ENCODE data around the gene SMIM29. TPM values are rescaled to one million over a fixed set of nuclear protein-coding genes. Genes with fewer than 3 reads are reported as not detected.

SMIM29 gene
- total and polyA plus RNA-seq, 2 donors (not counting 1 experiment from before 2014, with no cell fraction given), result 43.6 to 106 TPM

GRCh38 chr6:34232901-34233300, 15.9 kb downstream of the SMIM29 start:
- no peak for TF ChIP-seq EZH2 (IDR thresholded peaks at IDR 0.05; ENCODE audit: borderline replicate concordance, insufficient read depth, low read depth, low read length, poor library complexity, severe bottlenecking)
- ATAC-seq (ENCODE audit: low read depth) (no peak), DNase-seq (no peak)
- Histone ChIP-seq H3K27me3 (replicated peaks in 1 of 4; ENCODE audit: control extremely low read depth in 1 of 4, control insufficient read depth in 3 of 4, insufficient read depth in 4 of 4, low read length in 3 of 4) (no peaks in the 10 kb centered on the region), H2AFZ (ENCODE audit: insufficient read depth, low read depth, low read length, poor library complexity, severe bottlenecking) (no peak overlapping the region), H3K9ac (ENCODE audit: low read length) (no peak overlapping the region), H3K4me2 (replicated peaks; ENCODE audit: low read depth, low read length, poor library complexity, severe bottlenecking) (no peak overlapping the region), H3K9me3 (ENCODE audit: control extremely low read depth in 1 of 3, control insufficient read depth in 2 of 3, insufficient read depth in 1 of 3, low read length in 2 of 3) (no peaks in the 10 kb centered on the region), H3K79me2 (ENCODE audit: control insufficient read depth, insufficient read depth, low read length) (peaks cover 4% of the 10 kb centered on the region), H3K4me3 (ENCODE audit: control extremely low read depth in 1 of 5, extremely low read depth in 1 of 5, insufficient read depth in 1 of 5, low read depth in 2 of 5, low read length in 4 of 5) (no peak overlapping the region), H3K4me1 (ENCODE audit: control insufficient read depth in 2 of 2, insufficient read depth in 2 of 2, low read length in 2 of 2) (peaks cover 11 to 12% of the 10 kb centered on the region in 2 donors), H4K20me1 (ENCODE audit: control insufficient read depth, insufficient read depth, low read length, poor library complexity, severe bottlenecking) (peaks cover 3% of the 10 kb centered on the region), H3K27ac (ENCODE audit: low read length in 2 of 2) (no peak overlapping the region), H3K36me3 (replicated peaks in 1 of 2; ENCODE audit: control extremely low read depth in 1 of 2, control insufficient read depth in 1 of 2, extremely low read depth in 1 of 2, insufficient read depth in 2 of 2, low read length in 1 of 2) (no peaks in the 10 kb centered on the region)
- Mint-ChIP-seq H3K27me3 (no peaks in the 10 kb centered on the region), H3K4me1 (peaks cover 14% of the 10 kb centered on the region), H3K9me3 (ENCODE audit: insufficient read depth) (no peaks in the 10 kb centered on the region), H3K27ac (peak overlapping the region; percentile 23), H3K4me3 (no peak overlapping the region)
- POLR2A ChIA-PET, result interaction anchor here (1.6 kb wide), 1 partner anchor 9 kb away, joined by 7 read pairs; no protein-coding TSS in a partner anchor
- 87% methylated on average over 5 of the region's 5 CpGs for WGBS (ENCODE audit: insufficient coverage)
- CTCF ChIA-PET, result interaction anchor here (1.3 to 1.8 kb wide), 2 partner anchors 15 to 37 kb away, joined by 4 to 6 read pairs; partner anchors contain the start of gene SMIM29
- intact Hi-C loops (cut with micrococcal nuclease), result loop anchor here (10.0 kb wide), 2 partner anchors 462 to 652 kb away; partner anchors contain the start of genes ANKS1A, ILRUN and TAF11

GRCh38 chr6:34231566-34232336, 17.1 kb downstream of the SMIM29 start:
- H3K4me2 ChIP-seq (replicated peaks; ENCODE audit: low read depth, low read length, poor library complexity, severe bottlenecking), result no peak overlapping the region
- no peaks in the 10 kb centered on the region for H3K79me2 ChIP-seq (ENCODE audit: control insufficient read depth, insufficient read depth, low read length)
- ATAC-seq (ENCODE audit: low read depth), result no peak
- DNase-seq, result no peak
- no peak overlapping the region for H3K9ac ChIP-seq (ENCODE audit: low read length)
- no peaks in the 10 kb centered on the region for H3K36me3 ChIP-seq (replicated peaks in 1 of 2; ENCODE audit: control extremely low read depth in 1 of 2, control insufficient read depth in 1 of 2, extremely low read depth in 1 of 2, insufficient read depth in 2 of 2, low read length in 1 of 2)
- CTCF ChIA-PET, result interaction anchor here (0.6 to 1.3 kb wide), 2 partner anchors 13 to 17 kb away, joined by 3 to 4 read pairs; partner anchors contain the start of gene SMIM29
- H4K20me1 ChIP-seq (ENCODE audit: control insufficient read depth, insufficient read depth, low read length, poor library complexity, severe bottlenecking), result no peaks in the 10 kb centered on the region
- peaks cover 26% of the 10 kb centered on the region for H3K4me1 Mint-ChIP-seq
- peaks cover 0 to 2% (median 0%) of the 10 kb centered on the region in 3 donors for H3K9me3 ChIP-seq (ENCODE audit: control extremely low read depth in 1 of 3, control insufficient read depth in 2 of 3, insufficient read depth in 1 of 3, low read length in 2 of 3)
- H3K4me3 ChIP-seq (ENCODE audit: control extremely low read depth in 1 of 5, extremely low read depth in 1 of 5, insufficient read depth in 1 of 5, low read depth in 2 of 5, low read length in 4 of 5), result no peak overlapping the region
- no peaks in the 10 kb centered on the region for H3K27me3 ChIP-seq (replicated peaks in 1 of 4; ENCODE audit: control extremely low read depth in 1 of 4, control insufficient read depth in 3 of 4, insufficient read depth in 4 of 4, low read length in 3 of 4)
- H3K27ac Mint-ChIP-seq, result no peak overlapping the region
- no peaks in the 10 kb centered on the region for H3K27me3 Mint-ChIP-seq
- TF ChIP-seq CTCF (IDR thresholded peaks at IDR 0.05) (no peak), EZH2 (IDR thresholded peaks at IDR 0.05; ENCODE audit: borderline replicate concordance, insufficient read depth, low read depth, low read length, poor library complexity, severe bottlenecking) (no peak)
- no peaks in the 10 kb centered on the region for H3K9me3 Mint-ChIP-seq (ENCODE audit: insufficient read depth)
- no peak overlapping the region for H3K4me3 Mint-ChIP-seq
- peaks cover 22 to 23% of the 10 kb centered on the region in 2 donors for H3K4me1 ChIP-seq (ENCODE audit: control insufficient read depth in 2 of 2, insufficient read depth in 2 of 2, low read length in 2 of 2)
- 95% methylated on average over 17 of the region's 17 CpGs for WGBS (ENCODE audit: insufficient coverage)
- H2AFZ ChIP-seq (ENCODE audit: insufficient read depth, low read depth, low read length, poor library complexity, severe bottlenecking), result no peak overlapping the region
- intact Hi-C loops (cut with micrococcal nuclease), result loop anchor here (10.0 kb wide), 2 partner anchors 463 to 653 kb away; partner anchors contain the start of genes ANKS1A, ILRUN and TAF11
- POLR2A ChIA-PET, result interaction anchor here (0.7 kb wide), 1 partner anchor 21 kb away, joined by 3 read pairs; no protein-coding TSS in a partner anchor
- no peak overlapping the region for H3K27ac ChIP-seq (ENCODE audit: low read length in 2 of 2)
